CMK (cell line): ENCODE data around the gene IQSEC1.
A peak's percentile ranks its signal among the peaks of the same experiment; 100 is the strongest.

ENCODE experiments used
- DNase-seq: peaks from one replicate; pipeline ENCODE4 v3.0.0-alpha.2; 2010; ENCODE audit warnings: low read depth

Gene IQSEC1

GRCh38 chr3:13002398-13003124, 70.7 kb downstream of the IQSEC1 start:
- DNase-seq = no peak

- DNase-seq = peak; percentile 94
Measured at GRCh38 chr3:12999147-13000140, 73.8 kb downstream of the IQSEC1 start.

GRCh38 chr3:12998648-12999047, 74.6 kb downstream of the IQSEC1 start:
- DNase-seq = no peak

GRCh38 chr3:12997387-12997786, 75.8 kb downstream of the IQSEC1 start:
- no peak for DNase-seq

GRCh38 chr3:12996181-12996506, 77.1 kb downstream of the IQSEC1 start:
- DNase-seq = no peak

- DNase-seq = no peak
Measured at GRCh38 chr3:12995389-12996180, 77.6 kb downstream of the IQSEC1 start.

- peak; percentile 89 for DNase-seq
Measured at GRCh38 chr3:12994607-12995388, 78.4 kb downstream of the IQSEC1 start.

GRCh38 chr3:12994357-12994606, 78.9 kb downstream of the IQSEC1 start:
- DNase-seq = no peak

GRCh38 chr3:12993517-12994356, 79.5 kb downstream of the IQSEC1 start:
- DNase-seq = no peak

GRCh38 chr3:12992629-12993516, 80.4 kb downstream of the IQSEC1 start:
- no peak for DNase-seq

GRCh38 chr3:12991861-12992281, 81.4 kb downstream of the IQSEC1 start:
- no peak for DNase-seq

GRCh38 chr3:12991481-12991837, 81.8 kb downstream of the IQSEC1 start:
- no peak for DNase-seq

GRCh38 chr3:12990781-12991480, 82.3 kb downstream of the IQSEC1 start:
- DNase-seq = no peak

GRCh38 chr3:12990306-12990705, 82.9 kb downstream of the IQSEC1 start:
- no peak for DNase-seq

- no peak for DNase-seq
Measured at GRCh38 chr3:12988728-12989454, 84.3 kb downstream of the IQSEC1 start.

- no peak for DNase-seq
Measured at GRCh38 chr3:12987602-12988001, 85.6 kb downstream of the IQSEC1 start.

- no peak for DNase-seq
Measured at GRCh38 chr3:12986986-12987385, 86.2 kb downstream of the IQSEC1 start.

GRCh38 chr3:12986521-12986920, 86.7 kb downstream of the IQSEC1 start:
- no peak for DNase-seq

GRCh38 chr3:12986031-12986430, 87.2 kb downstream of the IQSEC1 start:
- DNase-seq = no peak
